A204.1 (cell line): ENCODE results near the gene KRTAP5-3.
A peak's percentile ranks its signal among the peaks of the same experiment; 100 is the strongest.

Source experiments
- FAIRE-seq: peaks from 2 replicates; lab custom pipeline; 2012; peaks lifted over from hg19 to GRCh38; lab: Jason Lieb, UNC

The KRTAP5-3 gene

GRCh38 chr11:1642288-1643145 is 34.3 kb upstream of the KRTAP5-3 start:
- no peak for FAIRE-seq

DNA sequence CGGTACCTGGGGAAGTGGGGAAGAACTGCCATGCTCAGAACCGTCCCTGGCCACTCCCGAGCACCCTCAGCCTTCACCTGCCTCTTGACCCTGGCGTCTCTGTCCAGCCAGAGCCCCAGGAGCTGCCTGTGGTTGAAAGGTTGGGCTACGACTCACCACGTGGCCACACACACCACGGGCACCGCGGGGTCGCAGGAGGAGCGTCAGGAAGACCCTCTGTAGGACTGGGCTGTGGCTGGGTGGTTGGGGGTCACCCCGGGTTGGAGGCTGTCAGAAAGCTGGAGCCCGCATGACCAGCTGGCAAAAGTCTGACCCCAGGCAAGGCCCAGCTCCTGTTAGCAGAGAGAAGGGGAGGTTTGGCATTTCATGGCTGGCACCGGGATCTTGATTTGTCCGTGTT is 32.8 kb upstream of the KRTAP5-3 start:
- FAIRE-seq, result no peak

DNA sequence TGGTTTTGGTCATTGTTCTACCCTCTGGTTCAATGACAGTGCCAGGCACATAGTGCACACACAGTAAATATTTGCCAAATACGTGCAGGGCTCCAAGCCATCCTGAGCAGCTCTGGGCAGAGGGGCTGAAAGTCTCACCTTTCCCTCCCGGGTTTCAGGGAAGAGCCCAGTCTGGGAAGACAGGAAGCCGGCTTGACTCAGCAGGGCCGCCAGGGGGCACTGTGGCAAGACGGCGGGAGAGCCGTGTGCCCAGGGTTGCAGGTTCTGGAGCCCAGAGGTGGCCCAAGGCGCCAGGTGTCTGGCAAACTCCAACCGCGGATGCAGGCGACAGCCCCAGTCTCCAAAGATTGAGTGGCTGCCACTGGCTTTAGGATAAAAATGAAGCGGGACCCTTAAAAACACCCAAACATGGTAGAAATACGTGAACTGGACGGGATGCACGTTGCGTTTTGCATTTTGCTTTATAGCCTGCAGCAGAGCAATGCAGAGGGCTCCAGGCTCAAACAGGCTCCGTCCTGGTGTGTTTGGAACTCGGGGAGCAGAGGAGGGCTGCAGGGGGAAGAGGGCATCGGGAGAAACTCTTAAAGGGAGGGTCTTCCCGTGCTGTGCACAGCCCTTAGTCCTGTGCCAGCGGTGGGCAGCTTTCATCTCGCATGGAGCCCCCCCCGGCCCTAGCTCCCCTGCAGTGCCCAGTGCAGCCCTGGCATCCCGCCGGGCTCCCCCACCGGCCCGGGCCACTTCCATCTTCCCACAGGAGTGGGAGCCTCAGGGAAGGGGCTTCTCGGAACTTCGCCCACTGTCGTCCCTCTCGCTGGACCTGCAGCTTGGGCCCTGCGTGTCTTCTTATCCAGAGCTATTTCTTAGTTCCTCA is 32.0 kb upstream of the KRTAP5-3 start:
- no peak for FAIRE-seq

DNA sequence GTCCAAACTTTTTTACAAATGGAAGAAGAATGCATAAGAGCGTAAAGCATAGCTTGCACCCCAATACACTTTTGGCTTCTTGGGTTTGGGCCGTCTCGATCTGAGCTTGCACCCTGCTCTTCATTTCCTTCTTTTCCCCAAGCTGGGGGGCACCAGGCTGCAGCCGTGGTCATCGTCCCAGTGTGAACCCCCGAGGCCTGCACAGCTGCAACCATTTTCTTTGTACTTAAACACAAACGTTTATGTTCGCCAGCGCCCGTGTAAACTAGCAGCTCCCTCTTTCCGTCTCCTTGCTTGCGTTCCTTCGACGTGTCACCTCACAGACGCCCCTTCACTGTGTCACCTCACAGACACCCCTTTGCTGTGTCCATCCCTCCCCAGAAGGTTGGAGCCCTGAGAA is 31.4 kb upstream of the KRTAP5-3 start:
- no peak for FAIRE-seq

GRCh38 chr11:1639102-1639620 is 30.9 kb upstream of the KRTAP5-3 start:
- no peak for FAIRE-seq

GRCh38 chr11:1638344-1638743 is 30.1 kb upstream of the KRTAP5-3 start:
- no peak for FAIRE-seq

GRCh38 chr11:1637628-1638027 is 29.4 kb upstream of the KRTAP5-3 start:
- FAIRE-seq, result peak; percentile 9

- FAIRE-seq, result no peak
Observed at GRCh38 chr11:1636291-1636950, 28.2 kb upstream of the KRTAP5-3 start.

- no peak for FAIRE-seq
Observed at GRCh38 chr11:1633864-1634263, 25.6 kb upstream of the KRTAP5-3 start.

GRCh38 chr11:1632053-1632714 is 23.9 kb upstream of the KRTAP5-3 start:
- FAIRE-seq, result no peak

DNA sequence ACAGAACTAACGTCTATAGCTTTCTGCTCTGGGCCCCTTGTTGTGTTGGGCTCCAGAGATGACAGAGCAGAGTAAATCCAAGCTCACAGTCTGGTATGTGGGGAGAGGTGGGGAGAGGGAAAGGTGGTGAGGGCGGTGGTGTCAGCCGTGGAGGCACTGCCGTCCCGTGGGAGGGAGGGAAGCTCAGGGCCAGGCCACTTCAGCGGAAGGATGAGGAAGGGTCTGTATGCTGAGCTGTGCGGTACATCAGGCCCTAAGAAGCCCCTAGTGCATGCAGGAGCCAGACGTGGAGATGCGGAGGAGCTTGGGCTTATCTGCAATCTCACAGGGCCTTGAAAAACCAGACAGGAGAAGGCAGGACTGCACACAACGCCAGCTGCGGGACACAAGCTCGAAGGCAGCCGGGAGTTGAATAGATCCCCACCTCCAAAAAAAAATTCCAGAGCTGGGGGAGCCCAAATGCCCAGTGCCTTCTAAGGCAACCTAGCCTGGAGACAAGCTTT is 22.9 kb upstream of the KRTAP5-3 start:
- FAIRE-seq, result no peak

GRCh38 chr11:1630271-1630670 is 22.0 kb upstream of the KRTAP5-3 start:
- no peak for FAIRE-seq

GRCh38 chr11:1629326-1630185 is 21.3 kb upstream of the KRTAP5-3 start, which contains the start of gene KRTAP5-5:
KRTAP5-5 (plus strand) TSS chr11:1629775; CDS start chr11:1629841, 66 bp downstream.
- no peak for FAIRE-seq

- FAIRE-seq, result no peak
Observed at GRCh38 chr11:1628506-1629325, 20.5 kb upstream of the KRTAP5-3 start.

- no peak for FAIRE-seq
Observed at GRCh38 chr11:1625541-1625940, 17.3 kb upstream of the KRTAP5-3 start.

DNA sequence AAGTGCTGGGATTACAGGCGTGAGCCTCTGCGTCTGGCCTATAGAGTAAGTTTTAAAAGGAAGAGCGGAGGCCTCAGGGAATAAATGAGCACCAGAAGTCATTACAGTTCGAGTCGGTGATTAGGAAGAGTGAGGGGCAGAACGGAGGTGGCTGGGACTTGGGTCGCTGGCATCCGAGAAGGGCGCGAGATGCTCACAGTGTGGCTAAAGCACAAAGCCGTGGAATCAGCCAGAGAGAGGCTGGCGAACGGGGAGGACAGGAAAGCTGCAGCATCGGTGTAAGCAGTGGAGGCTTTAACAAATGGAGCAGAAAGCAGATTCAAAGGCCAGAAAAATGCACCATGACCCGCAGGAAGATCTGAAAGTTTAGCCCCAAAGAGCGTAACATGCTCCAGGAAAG is 16.4 kb upstream of the KRTAP5-3 start:
- no peak for FAIRE-seq

- no peak for FAIRE-seq
Observed at GRCh38 chr11:1623716-1624115, 15.5 kb upstream of the KRTAP5-3 start.

DNA sequence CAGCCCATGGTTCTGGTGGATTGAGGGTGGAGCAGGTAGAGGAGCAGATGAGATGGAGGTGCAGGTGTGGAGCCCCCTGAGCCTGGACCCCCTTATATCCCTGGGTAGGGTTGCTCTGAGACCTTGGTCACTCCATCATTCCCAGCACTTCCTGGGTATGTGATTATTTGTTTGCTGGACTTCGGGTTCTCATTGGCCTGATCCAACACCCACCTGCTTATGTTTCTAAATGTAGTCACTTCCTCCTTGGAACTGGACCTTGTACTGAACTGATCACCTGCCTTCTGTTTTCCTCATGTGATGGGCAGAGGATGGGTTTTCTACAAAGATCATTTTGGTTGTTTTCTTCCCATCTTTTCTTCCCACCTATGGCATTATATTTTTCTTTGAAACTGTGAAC is 13.8 kb upstream of the KRTAP5-3 start, which contains the start of gene KRTAP5-4:
KRTAP5-4 (minus strand) TSS at position 53 of the 400 bp plus-strand sequence; CDS start at position 8, 45 bp downstream.
- FAIRE-seq, result no peak

GRCh38 chr11:1619449-1619848 is 11.2 kb upstream of the KRTAP5-3 start:
- no peak for FAIRE-seq

- no peak for FAIRE-seq
Observed at GRCh38 chr11:1618231-1618630, 10.0 kb upstream of the KRTAP5-3 start.
